ENCODE measurements around the gene KIF13A. TPM values are rescaled to one million over a fixed set of nuclear protein-coding genes. Genes with fewer than 3 reads are reported as not detected.
"Not testable (repeated sequence)": the region's sequence is repeated elsewhere in the genome, so short reads cannot be mapped to it uniquely, and the experiment has no call there.

KIF13A gene
- total RNA-seq, 1 donor from 2014 or later = 38.4 TPM

- no peak overlapping the region for H3K27ac ChIP-seq (ENCODE audit: low read depth, low read length)
- Mint-ChIP-seq H3K4me3 (ENCODE audit: unreplicated experiment) (no peak overlapping the region), H3K27ac (ENCODE audit: unreplicated experiment) (no peak overlapping the region), H3K9me3 (ENCODE audit: unreplicated experiment) (peaks cover 34% of the 10 kb centered on the region), H3K36me3 (ENCODE audit: low read depth, unreplicated experiment) (peaks cover 50% of the 10 kb centered on the region), H3K4me1 (ENCODE audit: low read depth, unreplicated experiment) (no peaks in the 10 kb centered on the region), H3K27me3 (ENCODE audit: low read depth, unreplicated experiment) (no peaks in the 10 kb centered on the region)
- FAIRE-seq = no peak
- H3K4me3 ChIP-seq (ENCODE audit: insufficient read depth, low read depth, low read length) = no peak overlapping the region
- no peak overlapping the region for H3K9ac ChIP-seq (ENCODE audit: low read length)
- H3K79me2 ChIP-seq (ENCODE audit: insufficient read depth, low read length) = peaks cover 6% of the 10 kb centered on the region
- no peak overlapping the region for H3K4me2 ChIP-seq (ENCODE audit: low read length)
- no peak for DNase-seq (ENCODE audit: low read depth)
- no peaks in the 10 kb centered on the region for H4K20me1 ChIP-seq (ENCODE audit: insufficient read depth, low read length)
- TF ChIP-seq EZH2 (IDR thresholded peaks at IDR 0.05; ENCODE audit: insufficient read depth, low read length) = no peak
- TF ChIP-seq CTCF (IDR thresholded peaks at IDR 0.05; ENCODE audit: insufficient read depth, low read depth, low read length) = no peak
- peaks cover 19% of the 10 kb centered on the region for H3K9me3 ChIP-seq (ENCODE audit: insufficient read depth, low read depth, low read length)
- H3K36me3 ChIP-seq (ENCODE audit: insufficient read depth, low read length) = no peaks in the 10 kb centered on the region
- no peak overlapping the region for H2AFZ ChIP-seq (ENCODE audit: low read depth, low read length)
- H3K27me3 ChIP-seq (ENCODE audit: insufficient read depth, low read length) = no peaks in the 10 kb centered on the region
- H3K4me1 ChIP-seq (ENCODE audit: insufficient read depth, low read length) = no peaks in the 10 kb centered on the region
Measured at GRCh38 chr6:17894191-17894590, 93.2 kb downstream of the KIF13A start.

GRCh38 chr6:17892097-17892686 is 95.2 kb downstream of the KIF13A start:
- no peak overlapping the region for H3K4me3 Mint-ChIP-seq (ENCODE audit: unreplicated experiment)
- peaks cover 4% of the 10 kb centered on the region for H3K79me2 ChIP-seq (ENCODE audit: insufficient read depth, low read length)
- no peaks in the 10 kb centered on the region for H3K4me1 Mint-ChIP-seq (ENCODE audit: low read depth, unreplicated experiment)
- no peak for DNase-seq (ENCODE audit: low read depth)
- no peaks in the 10 kb centered on the region for H3K27me3 Mint-ChIP-seq (ENCODE audit: low read depth, unreplicated experiment)
- no peak overlapping the region for H3K4me2 ChIP-seq (ENCODE audit: low read length)
- H3K27ac ChIP-seq (ENCODE audit: low read depth, low read length) = no peak overlapping the region
- H3K4me1 ChIP-seq (ENCODE audit: insufficient read depth, low read length) = no peaks in the 10 kb centered on the region
- no peaks in the 10 kb centered on the region for H3K27me3 ChIP-seq (ENCODE audit: insufficient read depth, low read length)
- FAIRE-seq = no peak
- no peak overlapping the region for H3K9ac ChIP-seq (ENCODE audit: low read length)
- no peak overlapping the region for H2AFZ ChIP-seq (ENCODE audit: low read depth, low read length)
- no peak overlapping the region for H3K27ac Mint-ChIP-seq (ENCODE audit: unreplicated experiment)
- H3K36me3 ChIP-seq (ENCODE audit: insufficient read depth, low read length) = no peaks in the 10 kb centered on the region
- H3K9me3 Mint-ChIP-seq (ENCODE audit: unreplicated experiment) = peaks cover 34% of the 10 kb centered on the region
- TF ChIP-seq EZH2 (IDR thresholded peaks at IDR 0.05; ENCODE audit: insufficient read depth, low read length) (no peak), CTCF (IDR thresholded peaks at IDR 0.05; ENCODE audit: insufficient read depth, low read depth, low read length) (no peak)
- H3K4me3 ChIP-seq (ENCODE audit: insufficient read depth, low read depth, low read length) = no peak overlapping the region
- H3K9me3 ChIP-seq (ENCODE audit: insufficient read depth, low read depth, low read length) = peaks cover 19% of the 10 kb centered on the region
- peaks cover 42% of the 10 kb centered on the region for H3K36me3 Mint-ChIP-seq (ENCODE audit: low read depth, unreplicated experiment)
- H4K20me1 ChIP-seq (ENCODE audit: insufficient read depth, low read length) = no peaks in the 10 kb centered on the region

- Mint-ChIP-seq H3K36me3 (ENCODE audit: low read depth, unreplicated experiment) (peaks cover 33% of the 10 kb centered on the region), H3K4me3 (ENCODE audit: unreplicated experiment) (no peak overlapping the region), H3K4me1 (ENCODE audit: low read depth, unreplicated experiment) (peaks cover 1% of the 10 kb centered on the region), H3K27me3 (ENCODE audit: low read depth, unreplicated experiment) (no peaks in the 10 kb centered on the region), H3K9me3 (ENCODE audit: unreplicated experiment) (peaks cover 24% of the 10 kb centered on the region), H3K27ac (ENCODE audit: unreplicated experiment) (no peak overlapping the region)
- H3K9me3 ChIP-seq (ENCODE audit: insufficient read depth, low read depth, low read length) = peaks cover 15% of the 10 kb centered on the region
- H4K20me1 ChIP-seq (ENCODE audit: insufficient read depth, low read length) = no peaks in the 10 kb centered on the region
- peaks cover 6% of the 10 kb centered on the region for H3K79me2 ChIP-seq (ENCODE audit: insufficient read depth, low read length)
- no peak for FAIRE-seq
- H3K9ac ChIP-seq (ENCODE audit: low read length) = no peak overlapping the region
- no peak overlapping the region for H3K4me3 ChIP-seq (ENCODE audit: insufficient read depth, low read depth, low read length)
- no peak for TF ChIP-seq CTCF (IDR thresholded peaks at IDR 0.05; ENCODE audit: insufficient read depth, low read depth, low read length)
- TF ChIP-seq EZH2 (IDR thresholded peaks at IDR 0.05; ENCODE audit: insufficient read depth, low read length) = no peak
- DNase-seq (ENCODE audit: low read depth) = no peak
- peaks cover 9% of the 10 kb centered on the region for H3K4me1 ChIP-seq (ENCODE audit: insufficient read depth, low read length)
- no peak overlapping the region for H3K4me2 ChIP-seq (ENCODE audit: low read length)
- no peak overlapping the region for H2AFZ ChIP-seq (ENCODE audit: low read depth, low read length)
- no peaks in the 10 kb centered on the region for H3K27me3 ChIP-seq (ENCODE audit: insufficient read depth, low read length)
- no peak overlapping the region for H3K27ac ChIP-seq (ENCODE audit: low read depth, low read length)
- H3K36me3 ChIP-seq (ENCODE audit: insufficient read depth, low read length) = no peaks in the 10 kb centered on the region
Measured at GRCh38 chr6:17890309-17890708, 97.1 kb downstream of the KIF13A start.

GRCh38 chr6:17889777-17890176 is 97.7 kb downstream of the KIF13A start:
- H3K4me3 Mint-ChIP-seq (ENCODE audit: unreplicated experiment); H3K4me2 ChIP-seq (ENCODE audit: low read length); H3K27ac Mint-ChIP-seq (ENCODE audit: unreplicated experiment); FAIRE-seq; H2AFZ ChIP-seq (ENCODE audit: low read depth, low read length); H3K4me1 Mint-ChIP-seq (ENCODE audit: low read depth, unreplicated experiment); H3K9ac ChIP-seq (ENCODE audit: low read length); H3K27ac ChIP-seq (ENCODE audit: low read depth, low read length); DNase-seq (ENCODE audit: low read depth); H3K27me3 ChIP-seq (ENCODE audit: insufficient read depth, low read length); H3K79me2 ChIP-seq (ENCODE audit: insufficient read depth, low read length); H3K36me3 ChIP-seq (ENCODE audit: insufficient read depth, low read length); H3K27me3 Mint-ChIP-seq (ENCODE audit: low read depth, unreplicated experiment); H4K20me1 ChIP-seq (ENCODE audit: insufficient read depth, low read length); H3K4me3 ChIP-seq (ENCODE audit: insufficient read depth, low read depth, low read length): not testable (repeated sequence)
- Histone ChIP-seq H3K4me1 (ENCODE audit: insufficient read depth, low read length) (peaks cover 15% of the 10 kb centered on the region), H3K9me3 (ENCODE audit: insufficient read depth, low read depth, low read length) (peaks cover 11% of the 10 kb centered on the region)
- Mint-ChIP-seq H3K36me3 (ENCODE audit: low read depth, unreplicated experiment) (peaks cover 28% of the 10 kb centered on the region), H3K9me3 (ENCODE audit: unreplicated experiment) (peaks cover 19% of the 10 kb centered on the region)
